H4 (cell line): Measurements from ENCODE around the gene NDST3. TPM values are rescaled to one million over a fixed set of nuclear protein-coding genes. Genes with fewer than 3 reads are reported as not detected.

Experiments
- DNase-seq: peaks from one replicate; pipeline ENCODE4 v3.0.0-alpha.2; 2015; ENCODE audit warnings: low spot score
- total RNA-seq: library from RNA; depleted of rRNA; stranded (reverse); fragments of >200 nt; shearing (Covaris generic); gene quantifications from 2 replicates; pipeline ENCODE4 v1.2.3, GENCODE V29; 2014

Gene NDST3
- total RNA-seq, 1 experiment from 2014 or later, result 2.7 TPM

DNA sequence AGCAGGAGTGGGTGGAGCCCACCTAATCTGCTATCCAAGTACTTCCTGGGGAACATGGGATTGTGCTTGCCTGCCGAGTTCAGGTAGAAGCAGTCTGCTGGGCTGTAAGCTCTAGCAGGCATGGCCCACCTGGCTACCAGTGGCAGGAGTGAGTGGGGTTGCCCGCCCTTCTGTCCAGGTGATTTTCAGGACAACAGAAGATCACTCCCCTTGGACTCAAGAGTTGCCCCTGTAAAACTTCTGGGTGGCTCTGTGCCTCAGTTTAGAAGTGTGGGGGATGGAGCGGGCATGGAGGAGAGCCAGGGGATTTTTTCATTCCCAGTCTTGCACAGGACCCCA, 43.5 kb downstream of the NDST3 start:
- DNase-seq, result no peak

DNA sequence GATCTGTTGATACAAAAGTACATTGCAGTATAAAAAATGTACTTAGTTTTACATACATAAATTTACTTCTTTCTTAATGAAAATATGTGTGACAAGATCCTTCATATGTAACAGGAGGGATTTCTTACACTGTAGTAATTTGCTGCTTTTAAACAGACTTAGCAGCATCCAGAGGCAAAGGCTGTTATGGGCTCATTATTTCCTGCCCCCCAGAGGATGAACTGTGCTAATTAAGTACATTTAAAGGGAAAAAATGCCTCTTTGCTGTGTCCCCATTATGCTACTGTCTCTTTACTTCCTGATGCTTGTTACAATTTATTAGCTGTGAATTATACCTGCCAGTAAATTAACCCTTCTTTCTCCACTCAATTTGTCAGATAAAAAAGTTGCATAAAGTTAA, 47.1 kb downstream of the NDST3 start:
- DNase-seq, result no peak

DNA sequence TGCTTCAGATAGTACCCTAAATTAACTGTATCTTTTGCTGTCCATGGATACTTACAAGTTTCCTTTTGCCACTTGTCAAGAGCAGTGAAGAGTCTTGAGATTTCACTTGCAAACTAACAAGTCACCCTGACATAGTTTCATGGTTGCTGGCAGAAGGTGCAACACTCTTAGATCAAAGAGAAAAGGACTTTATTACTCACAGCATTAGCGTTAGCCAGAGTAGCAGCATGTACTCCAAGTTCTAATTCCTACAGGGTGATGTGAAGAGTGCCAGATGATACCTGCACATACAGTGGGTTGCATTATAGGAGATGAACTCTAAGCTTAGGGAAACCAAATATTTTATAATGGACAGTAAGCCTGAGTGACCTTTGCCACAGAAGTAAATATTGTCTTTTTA, 47.9 kb downstream of the NDST3 start:
- no peak for DNase-seq

DNA sequence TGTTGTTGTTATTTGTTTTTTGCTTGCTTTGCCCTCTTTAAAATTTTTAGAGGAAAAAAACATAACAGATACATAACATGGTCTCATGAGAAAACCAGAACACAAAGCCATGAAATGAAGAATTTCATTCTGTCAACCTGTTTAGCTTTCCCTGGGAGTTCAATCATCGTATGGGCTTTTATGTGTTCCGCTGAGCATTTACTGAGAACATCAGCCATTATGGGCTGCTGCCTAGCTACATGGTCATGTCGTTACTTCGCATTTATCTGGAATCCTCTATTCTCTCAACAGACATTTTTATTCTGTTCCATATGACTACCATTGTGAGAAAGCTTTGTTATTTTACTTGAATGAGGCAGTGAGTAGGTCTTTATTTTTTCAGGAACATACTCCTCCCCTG, 51.4 kb downstream of the NDST3 start:
- no peak for DNase-seq

DNA sequence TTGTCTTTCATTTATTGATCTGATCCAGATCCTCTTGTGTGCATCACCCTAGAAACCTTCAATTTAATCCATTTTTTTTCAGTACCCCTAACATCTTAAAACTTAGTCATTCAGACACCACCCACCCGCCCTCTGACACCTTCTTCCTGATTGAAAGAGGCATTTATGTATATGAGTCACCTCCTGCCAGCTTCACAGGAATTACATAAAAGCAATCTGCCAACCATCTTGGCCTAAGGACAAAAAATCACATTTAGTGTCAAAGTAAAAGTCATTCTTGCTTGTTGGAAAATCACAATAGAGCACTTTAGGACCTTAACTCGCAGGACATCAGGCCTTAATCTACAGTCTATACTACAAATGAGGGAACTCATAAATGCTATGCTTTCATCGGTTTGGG, 52.1 kb downstream of the NDST3 start:
- DNase-seq, result peak; percentile 66

DNA sequence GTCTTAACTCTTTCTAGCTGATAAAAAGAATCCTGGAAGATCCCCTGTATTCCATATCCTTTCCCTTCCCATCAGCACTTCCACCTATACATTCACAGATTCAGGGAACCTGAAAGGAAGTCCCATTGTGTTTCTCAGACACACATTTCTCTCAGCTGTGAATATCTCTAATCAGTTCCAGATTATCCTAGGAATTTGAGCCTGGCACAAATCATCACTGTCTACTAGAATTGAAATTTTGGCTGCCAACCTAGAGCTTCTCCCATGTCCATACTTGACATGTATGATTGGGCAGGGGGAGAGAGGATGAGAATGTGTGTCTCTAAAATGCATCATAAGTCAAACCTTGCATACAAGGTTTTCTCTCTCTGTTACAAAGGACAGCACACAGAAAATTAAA, 53.1 kb downstream of the NDST3 start:
- DNase-seq, result no peak

DNA sequence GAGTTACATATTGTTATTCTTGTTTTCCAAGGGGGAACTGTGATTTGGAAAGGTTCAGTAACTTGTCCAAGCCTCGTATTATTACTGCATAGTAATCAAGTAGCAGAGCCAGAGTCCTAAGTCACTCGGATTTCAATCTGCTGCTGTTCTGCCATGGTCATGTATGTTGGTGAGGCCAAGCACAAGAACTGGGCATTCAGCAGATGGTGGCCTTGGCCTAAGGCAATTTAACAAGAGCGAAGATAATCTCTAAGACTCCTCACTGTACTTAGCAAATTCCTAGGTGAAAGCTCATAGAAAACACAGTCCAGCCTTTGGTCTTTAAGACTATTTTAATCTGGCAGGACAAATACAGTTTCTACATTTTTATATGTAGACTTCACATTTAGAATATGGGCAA, 64.8 kb downstream of the NDST3 start:
- DNase-seq, result no peak

DNA sequence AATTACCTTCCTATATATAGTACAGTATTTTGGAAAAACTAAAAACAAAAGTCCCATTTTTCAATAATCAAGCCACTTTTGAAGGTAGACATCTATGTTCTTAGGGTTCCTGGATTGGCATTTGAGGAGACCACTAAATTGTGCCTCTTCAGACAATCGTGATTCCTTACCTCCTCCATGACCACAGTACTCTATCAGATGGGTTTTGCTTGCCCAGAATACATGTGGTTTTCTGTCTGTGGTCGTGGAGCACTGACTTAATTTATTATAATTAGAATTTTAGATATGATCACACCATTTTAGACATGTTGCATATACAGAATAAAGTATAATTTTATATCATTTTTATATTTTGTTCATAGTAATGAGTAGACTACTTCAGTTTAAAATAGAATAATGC, 67.9 kb downstream of the NDST3 start:
- no peak for DNase-seq

DNA sequence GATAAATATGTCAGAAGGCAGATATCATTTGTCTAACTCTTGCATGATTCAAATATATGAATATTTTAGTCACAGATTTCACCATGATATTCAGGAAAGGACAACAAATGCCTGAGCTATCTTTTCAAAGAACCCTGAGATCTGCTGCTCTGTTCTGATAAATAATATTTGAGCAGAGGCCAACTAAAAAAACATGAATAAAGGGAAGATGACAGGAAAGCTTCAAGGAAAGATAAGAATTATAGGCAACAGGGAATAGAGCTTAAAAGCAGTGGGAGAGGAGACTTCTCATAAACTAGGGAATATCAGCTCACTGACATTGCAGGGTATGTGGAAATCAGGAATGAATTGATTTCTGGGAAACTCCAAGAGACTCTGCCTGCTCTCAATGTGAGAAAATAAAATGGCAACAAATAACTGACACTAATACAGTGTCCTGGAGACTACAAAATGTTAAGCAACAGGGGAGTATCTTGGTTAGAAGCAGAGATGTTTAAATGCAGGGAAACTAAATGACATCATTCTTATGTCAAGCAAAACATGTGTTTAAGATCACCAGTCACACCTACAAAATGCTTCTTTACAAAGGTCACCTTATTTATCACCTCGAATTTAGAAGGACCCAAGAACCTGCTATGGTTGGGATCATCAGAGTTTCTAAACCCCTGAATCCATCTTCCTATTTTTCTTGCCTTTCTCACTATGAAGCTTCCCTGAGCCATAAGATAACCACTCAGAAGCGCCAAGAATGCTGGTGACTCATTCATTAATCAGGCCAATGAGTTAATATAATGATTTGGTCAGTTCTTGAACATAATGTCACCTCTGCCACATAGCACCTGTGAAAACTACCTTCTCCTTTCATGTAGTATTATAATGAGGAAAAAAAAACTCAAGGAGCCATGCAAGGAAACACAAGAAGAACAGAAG, 78.1 kb downstream of the NDST3 start:
- no peak for DNase-seq

DNA sequence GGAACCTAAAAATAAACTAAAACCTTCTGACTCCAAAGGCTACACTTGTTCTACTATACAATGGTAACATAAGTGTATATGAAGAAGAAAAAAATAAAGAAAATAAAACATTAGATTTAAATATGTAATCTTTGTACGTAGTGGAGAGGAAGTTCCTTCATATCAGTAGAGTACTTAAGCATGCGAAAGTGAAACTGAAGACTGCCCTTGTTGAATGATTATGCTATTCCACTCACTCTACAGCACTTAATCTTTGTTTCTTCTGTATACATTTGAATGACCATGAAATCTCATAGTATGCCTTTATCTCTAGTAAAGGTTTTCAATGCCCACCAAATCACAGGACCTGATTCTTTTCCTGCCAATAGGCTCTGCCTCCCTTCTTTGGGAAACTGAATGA, 78.9 kb downstream of the NDST3 start:
- DNase-seq, result no peak

DNA sequence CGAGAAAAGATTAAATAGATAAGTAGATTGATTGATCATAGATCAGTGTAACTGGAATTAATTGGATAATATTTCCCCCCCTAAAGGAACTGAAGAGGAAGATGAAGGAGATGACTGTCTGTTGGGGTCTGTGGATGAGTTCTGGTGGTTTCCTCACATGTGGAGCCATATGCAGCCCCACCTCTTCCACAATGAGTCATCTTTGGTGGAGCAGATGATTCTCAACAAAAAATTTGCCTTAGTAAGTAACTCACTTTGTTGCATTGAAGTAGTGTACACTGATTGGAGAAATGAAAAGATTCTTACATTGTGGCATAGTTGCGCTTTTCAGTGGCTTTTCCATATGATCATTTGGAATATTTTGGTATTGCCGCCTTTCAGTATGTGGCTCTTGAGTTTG, 80.4 kb downstream of the NDST3 start:
- DNase-seq, result no peak

DNA sequence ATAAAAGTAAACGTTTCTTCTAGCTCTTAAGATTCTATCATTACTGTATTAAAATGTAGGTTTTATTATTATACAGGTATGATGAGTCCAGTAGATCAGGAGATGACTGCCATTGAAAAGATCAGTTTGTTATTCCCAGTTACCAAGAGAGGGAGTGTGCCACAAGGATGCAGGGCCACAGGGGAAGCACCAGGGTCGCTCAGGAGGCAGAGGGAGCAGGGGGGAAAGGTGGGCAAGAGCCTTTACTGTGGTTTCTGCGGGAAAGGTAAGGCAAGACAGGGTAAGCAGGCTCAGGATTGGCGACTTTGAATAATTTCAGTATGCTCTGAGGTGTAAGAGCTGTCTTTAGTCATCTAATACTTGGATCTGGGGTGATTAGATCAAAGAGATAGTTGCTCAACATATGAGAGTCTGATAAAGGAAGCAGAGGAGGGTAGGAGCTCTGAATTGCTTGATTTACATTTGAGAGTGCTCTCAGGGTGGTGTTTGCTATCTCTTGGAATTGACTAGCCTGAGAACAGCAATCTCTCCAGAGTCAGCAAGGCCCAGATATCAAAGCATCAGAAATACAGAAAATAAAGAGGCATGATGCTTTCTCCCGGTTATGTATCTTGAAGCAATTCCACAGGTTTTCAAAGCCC, 86.0 kb downstream of the NDST3 start:
- DNase-seq, result no peak

DNA sequence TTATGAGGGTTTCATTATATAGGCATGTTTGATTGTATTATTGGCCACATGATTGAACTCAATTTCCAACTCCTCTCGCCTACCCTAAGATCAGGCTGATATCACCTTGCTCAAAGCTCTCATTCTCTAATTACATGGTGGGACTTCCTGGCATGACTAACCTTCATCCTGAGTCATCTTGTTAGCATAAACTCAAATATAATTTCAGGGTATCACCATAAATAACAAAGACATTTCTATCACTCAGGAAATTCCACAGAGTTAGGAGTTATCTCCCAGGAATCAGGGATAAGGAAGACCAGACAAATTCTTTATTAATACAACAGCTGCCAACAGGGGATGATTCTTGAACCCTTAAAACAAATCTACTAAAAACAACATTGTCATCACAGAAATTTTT, 90.7 kb downstream of the NDST3 start:
- DNase-seq, result no peak

DNA sequence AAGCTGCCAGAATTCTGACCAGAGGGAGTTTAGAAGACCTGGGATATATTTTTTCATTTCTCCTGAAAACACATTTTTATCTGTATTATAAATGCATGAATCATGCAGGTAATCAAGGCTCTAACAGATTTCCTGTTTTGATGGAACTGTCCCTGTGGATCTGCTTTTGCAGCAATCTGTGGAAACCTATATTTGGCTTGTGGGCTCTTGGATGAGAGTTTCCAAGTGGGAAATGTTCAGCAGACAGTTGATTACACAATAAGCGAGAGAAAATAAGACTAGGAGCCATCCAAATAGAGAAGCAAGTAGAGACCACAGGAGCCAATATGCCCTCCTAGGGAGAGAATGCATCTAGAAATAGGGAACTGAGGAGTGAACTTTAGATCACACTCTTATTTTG, 105.0 kb downstream of the NDST3 start:
- DNase-seq, result no peak

DNA sequence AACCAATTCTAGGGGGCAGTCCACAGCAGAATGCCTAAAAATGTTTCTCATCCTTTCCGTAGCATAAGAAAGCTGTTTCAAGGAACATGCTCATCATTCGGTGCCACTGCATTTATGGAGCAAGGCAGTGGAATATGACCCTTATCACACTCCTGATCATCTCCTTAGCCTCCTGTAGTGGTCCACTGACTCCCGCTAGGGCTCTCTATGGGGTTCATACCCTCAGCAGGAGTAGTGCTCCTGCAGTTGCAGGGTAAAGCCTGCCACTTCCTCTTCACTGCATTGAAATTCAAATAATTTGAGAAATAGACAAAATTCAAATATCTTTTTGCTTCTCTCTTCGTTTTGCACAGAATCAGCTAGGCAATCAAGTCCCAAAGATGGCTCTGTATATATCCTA, 107.0 kb downstream of the NDST3 start:
- no peak for DNase-seq

DNA sequence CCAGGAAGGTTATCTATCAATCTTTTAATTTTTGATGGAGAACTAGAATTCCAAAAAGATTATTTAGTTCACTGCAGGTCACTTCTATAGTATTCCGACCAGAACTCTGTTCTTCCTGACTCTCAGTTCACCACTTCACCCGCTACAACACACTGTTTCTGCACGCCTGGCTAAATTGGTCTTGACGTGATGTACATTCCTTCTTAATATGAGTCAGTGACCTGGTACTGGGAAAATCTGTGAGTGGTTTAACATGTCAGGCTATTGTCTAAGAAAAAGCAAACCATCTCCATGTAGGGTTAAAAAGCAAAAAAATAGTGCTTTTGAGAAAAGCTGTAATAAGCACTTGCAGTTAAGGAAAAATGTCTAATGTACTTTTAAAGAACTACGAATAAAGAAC, 120.4 kb downstream of the NDST3 start:
- no peak for DNase-seq

DNA sequence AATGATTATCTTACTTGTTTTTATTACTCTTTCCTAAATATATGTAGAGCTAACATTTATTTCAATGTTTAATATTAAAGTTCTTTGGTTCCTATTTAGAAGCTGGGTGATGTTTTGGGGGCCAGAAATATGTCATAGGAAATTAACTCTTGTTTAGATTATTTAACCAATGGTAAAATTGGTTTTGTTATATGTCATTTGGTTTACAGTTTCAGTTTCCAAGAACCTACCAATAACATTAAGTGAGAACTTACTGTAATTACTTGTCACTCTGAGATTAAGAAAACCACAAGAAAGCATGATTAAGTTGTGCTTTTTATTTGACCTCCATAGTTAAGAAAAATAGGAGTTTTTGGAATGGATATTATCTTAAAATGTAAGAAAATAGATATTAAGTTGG, 121.2 kb downstream of the NDST3 start:
- DNase-seq, result no peak

DNA sequence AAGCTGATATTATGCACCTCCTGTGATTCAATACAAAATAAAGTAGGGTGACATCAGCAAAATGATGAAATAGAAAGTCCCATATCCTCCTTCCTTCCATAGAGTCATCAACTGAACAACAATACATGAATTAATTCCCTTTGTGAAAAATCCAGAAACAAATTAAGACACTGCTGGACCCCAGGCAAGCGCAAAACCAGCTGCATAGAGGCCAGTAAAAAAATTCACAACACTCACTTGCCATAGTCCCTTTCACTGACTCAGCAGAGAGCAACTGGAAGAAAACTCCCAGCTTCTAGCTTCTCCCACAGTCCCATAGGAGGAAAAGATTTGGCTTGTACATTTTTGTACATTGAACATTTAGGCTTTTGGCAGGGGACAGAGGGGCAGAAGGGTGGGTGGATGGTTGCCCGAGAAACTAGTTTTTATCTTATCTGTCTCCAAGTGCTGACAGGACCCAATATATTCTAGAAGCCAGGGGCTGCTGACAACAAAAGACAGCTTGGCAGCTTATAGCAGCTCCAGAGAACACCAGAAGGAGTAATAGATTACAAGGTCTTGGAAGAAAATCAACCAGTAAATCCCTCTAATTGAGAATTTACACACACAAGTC, 124.6 kb downstream of the NDST3 start:
- no peak for DNase-seq

DNA sequence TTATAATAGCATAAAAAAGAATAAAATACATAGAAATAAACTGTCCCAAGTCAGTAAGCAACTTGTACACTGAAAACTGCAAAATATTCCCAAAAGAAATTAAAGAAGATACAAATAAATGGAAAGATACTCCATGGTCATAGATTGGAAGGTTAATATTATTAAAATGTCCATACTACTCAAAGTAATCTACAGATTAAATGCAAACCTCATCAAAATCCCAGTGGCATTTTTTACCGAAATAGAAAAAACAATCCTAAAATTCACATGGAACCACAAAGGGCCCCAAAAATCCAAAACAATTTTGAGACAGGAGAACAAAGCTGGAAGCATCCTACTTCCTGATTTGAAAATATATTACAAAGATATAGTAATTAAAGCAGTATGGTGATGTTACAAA, 133.0 kb downstream of the NDST3 start:
- no peak for DNase-seq

DNA sequence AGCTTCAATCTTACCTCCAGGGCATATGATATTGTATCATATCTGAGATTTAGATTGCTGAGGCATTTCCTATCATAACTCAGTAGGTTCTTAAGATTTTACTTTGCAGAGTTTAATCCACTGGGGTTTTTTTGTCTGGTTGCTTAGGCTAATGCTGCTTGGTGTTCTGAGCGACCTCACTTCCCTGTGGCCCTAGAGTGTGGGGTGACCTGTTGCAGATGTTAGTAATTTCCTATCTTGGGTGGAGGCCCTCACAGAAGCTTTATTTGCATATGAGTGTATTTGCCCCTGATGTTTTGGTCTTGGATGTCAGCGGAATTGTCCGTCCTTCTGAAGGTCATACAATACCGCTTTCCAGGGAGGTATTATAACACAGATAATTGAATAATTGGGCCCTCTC, 137.1 kb downstream of the NDST3 start:
- no peak for DNase-seq

DNA sequence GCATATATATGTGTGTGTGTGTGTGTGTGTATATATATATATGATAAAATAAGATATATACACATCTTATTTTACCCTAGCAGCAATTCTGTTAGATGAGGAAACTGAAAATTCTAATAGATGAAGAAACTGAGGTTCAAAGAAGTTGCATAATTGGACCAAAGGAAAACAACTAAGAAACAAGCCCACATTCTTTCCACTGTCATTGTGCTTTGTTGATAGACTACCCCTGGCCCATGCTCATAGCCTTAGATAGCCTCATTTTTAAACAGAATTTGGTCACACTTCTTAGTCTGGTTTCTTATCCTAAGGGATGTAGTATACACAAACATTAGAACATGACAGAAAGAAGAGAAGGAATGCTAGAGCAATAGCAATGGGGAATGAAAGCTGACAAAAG, 138.8 kb downstream of the NDST3 start:
- DNase-seq, result peak; percentile 14

DNA sequence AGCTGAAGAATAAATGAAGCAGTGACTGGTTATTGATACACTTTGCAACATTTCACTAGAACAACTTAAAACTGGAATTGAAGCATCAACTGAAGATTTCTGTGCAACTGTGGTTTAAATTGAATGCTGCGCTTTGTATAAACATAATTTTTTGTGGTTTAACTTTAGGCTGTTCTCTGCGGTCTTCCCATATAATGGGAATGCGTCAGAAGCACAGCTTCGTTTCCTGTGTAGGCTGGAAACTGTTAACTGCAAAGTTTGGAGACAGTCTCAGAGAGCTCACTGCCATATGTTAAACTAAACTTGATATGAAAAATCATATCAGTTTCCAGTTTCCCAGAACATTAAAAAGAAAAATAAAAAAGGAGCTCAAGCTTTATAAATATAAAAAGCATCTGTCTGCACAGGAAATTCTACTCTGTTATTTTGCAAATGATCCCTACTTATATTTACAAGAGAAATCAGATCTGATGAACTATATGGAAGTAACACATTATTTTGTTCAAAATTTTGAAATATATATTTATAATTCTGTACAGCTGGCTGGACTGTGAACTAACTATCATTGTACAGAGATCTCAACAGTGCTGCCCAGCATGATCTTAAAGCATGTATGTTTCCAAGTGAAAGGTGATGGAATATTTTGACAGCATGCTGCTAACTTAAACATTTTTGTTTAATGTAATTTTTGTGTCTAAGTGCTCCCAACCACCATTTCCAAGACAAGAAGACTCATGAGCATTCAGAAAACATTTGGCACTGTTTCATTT, 139.9 kb downstream of the NDST3 start:
- DNase-seq, result peak; percentile 83
